OCI-LY7 (cell line): ENCODE measurements around the gene A1CF.
"Not testable (repeated sequence)": the region's sequence is repeated elsewhere in the genome, so short reads cannot be mapped to it uniquely, and the experiment has no call there.

Experiments used
- EZH2phosphoT487 ChIP-seq: fragments of 200-600 bp; sonication (generic); IDR thresholded peaks from 2 replicates; pipeline ENCODE4 v1.6.1; 2018; ENCODE audit warnings: low read depth, borderline replicate concordance, mild to moderate bottlenecking, mixed run types, antibody characterized with exemption, low read length, moderate library complexity, mixed read lengths
- TF ChIP-seq, protein P1 (sequence below): fragments of 200-600 bp; sonication (generic); conservative IDR thresholded peaks from 2 replicates; pipeline ENCODE4 v1.5.1; 2014; ENCODE audit warnings: mild to moderate bottlenecking, antibody characterized with exemption, low read length, moderate library complexity, mixed read lengths

GRCh38 chr10:50881046-50881445 is 4.4 kb downstream of the A1CF start:
- TF ChIP-seq, protein P1, sequence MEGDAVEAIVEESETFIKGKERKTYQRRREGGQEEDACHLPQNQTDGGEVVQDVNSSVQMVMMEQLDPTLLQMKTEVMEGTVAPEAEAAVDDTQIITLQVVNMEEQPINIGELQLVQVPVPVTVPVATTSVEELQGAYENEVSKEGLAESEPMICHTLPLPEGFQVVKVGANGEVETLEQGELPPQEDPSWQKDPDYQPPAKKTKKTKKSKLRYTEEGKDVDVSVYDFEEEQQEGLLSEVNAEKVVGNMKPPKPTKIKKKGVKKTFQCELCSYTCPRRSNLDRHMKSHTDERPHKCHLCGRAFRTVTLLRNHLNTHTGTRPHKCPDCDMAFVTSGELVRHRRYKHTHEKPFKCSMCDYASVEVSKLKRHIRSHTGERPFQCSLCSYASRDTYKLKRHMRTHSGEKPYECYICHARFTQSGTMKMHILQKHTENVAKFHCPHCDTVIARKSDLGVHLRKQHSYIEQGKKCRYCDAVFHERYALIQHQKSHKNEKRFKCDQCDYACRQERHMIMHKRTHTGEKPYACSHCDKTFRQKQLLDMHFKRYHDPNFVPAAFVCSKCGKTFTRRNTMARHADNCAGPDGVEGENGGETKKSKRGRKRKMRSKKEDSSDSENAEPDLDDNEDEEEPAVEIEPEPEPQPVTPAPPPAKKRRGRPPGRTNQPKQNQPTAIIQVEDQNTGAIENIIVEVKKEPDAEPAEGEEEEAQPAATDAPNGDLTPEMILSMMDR = not testable (repeated sequence)
- TF ChIP-seq EZH2phosphoT487 = not testable (repeated sequence)
